MM.1S (cell line): ENCODE results near the gene EFL1.

Source experiments
- DNase-seq: peaks from one replicate; pipeline ENCODE4 v3.0.0-alpha.2; 2015
- H2AFZ ChIP-seq: fragments of 300-600 bp; sonication (generic); 2 replicates; pipeline ENCODE4 v1.6.0; 2016; ENCODE audit warnings: antibody characterized with exemption, low read length
- H3F3A ChIP-seq: fragments of 300-600 bp; sonication (generic); 2 replicates; pipeline ENCODE4 v1.6.1; 2016; ENCODE audit warnings: mild to moderate bottlenecking, antibody characterized with exemption, low read length, moderate library complexity, mixed read lengths; ENCODE audit not compliant: insufficient read depth
- H3K27ac ChIP-seq: fragments of 300-600 bp; sonication (generic); 2 replicates; pipeline ENCODE4 v1.5.1; 2016; ENCODE audit warnings: mild to moderate bottlenecking, low read length
- H3K27me3 ChIP-seq: fragments of 300-600 bp; sonication (generic); replicated peaks from 2 replicates; pipeline ENCODE4 v1.6.0; 2016; ENCODE audit warnings: low read length; ENCODE audit not compliant: insufficient read depth
- H3K36me3 ChIP-seq: fragments of 300-600 bp; sonication (generic); replicated peaks from 2 replicates; pipeline ENCODE4 v1.6.1; 2016; ENCODE audit warnings: mild to moderate bottlenecking, low read length, mixed read lengths; ENCODE audit not compliant: insufficient read depth
- H3K4me1 ChIP-seq: fragments of 300-600 bp; sonication (generic); 2 replicates; pipeline ENCODE4 v1.6.1; 2016; ENCODE audit warnings: low read length, mixed read lengths
- H3K4me2 ChIP-seq: fragments of 300-600 bp; sonication (generic); 2 replicates; pipeline ENCODE4 v1.6.0; 2016; ENCODE audit warnings: low read depth, low read length
- H3K4me3 ChIP-seq: fragments of 300-600 bp; sonication (generic); 2 replicates; pipeline ENCODE4 v1.5.1; 2016; ENCODE audit warnings: low read length, mixed read lengths
- H3K79me2 ChIP-seq: fragments of 300-600 bp; sonication (generic); 2 replicates; pipeline ENCODE4 v1.6.1; 2016; ENCODE audit warnings: mixed run types, low read length, mixed read lengths
- H3K9ac ChIP-seq: fragments of 300-600 bp; sonication (generic); 2 replicates; pipeline ENCODE4 v1.6.1; 2016; ENCODE audit warnings: low read length, mixed read lengths
- H3K9me2 ChIP-seq: fragments of 300-600 bp; sonication (generic); replicated peaks from 2 replicates; pipeline ENCODE4 v1.6.1; 2016; ENCODE audit warnings: mild to moderate bottlenecking, low read length, mixed read lengths; ENCODE audit not compliant: insufficient read depth
- H3K9me3 ChIP-seq: fragments of 300-600 bp; sonication (generic); replicated peaks from 2 replicates; pipeline ENCODE4 v1.6.1; 2016; ENCODE audit warnings: mild to moderate bottlenecking, low read length, mixed read lengths; ENCODE audit not compliant: insufficient read depth
- H4K20me1 ChIP-seq: fragments of 300-600 bp; sonication (generic); 2 replicates; pipeline ENCODE4 v1.6.1; 2016; ENCODE audit warnings: mild to moderate bottlenecking, low read length, moderate library complexity, mixed read lengths; ENCODE audit not compliant: insufficient read depth
- EZH2 ChIP-seq: fragments of 300-600 bp; sonication (generic); optimal IDR thresholded peaks from 2 replicates; pipeline ENCODE3; 2017; ENCODE audit warnings: low read depth, mild to moderate bottlenecking, antibody characterized with exemption, low read length, mixed read lengths
- EZH2phosphoT487 ChIP-seq: fragments of 300-600 bp; sonication (generic); IDR thresholded peaks from 2 replicates; pipeline ENCODE4 v1.6.1; 2018; ENCODE audit warnings: antibody characterized with exemption, low read length
- TF ChIP-seq, protein P1 (sequence below): fragments of 300-600 bp; sonication (generic); IDR thresholded peaks from 2 replicates; pipeline ENCODE4 v1.5.1; 2016; ENCODE audit warnings: antibody characterized with exemption, low read length, mixed read lengths

EFL1 gene

DNA sequence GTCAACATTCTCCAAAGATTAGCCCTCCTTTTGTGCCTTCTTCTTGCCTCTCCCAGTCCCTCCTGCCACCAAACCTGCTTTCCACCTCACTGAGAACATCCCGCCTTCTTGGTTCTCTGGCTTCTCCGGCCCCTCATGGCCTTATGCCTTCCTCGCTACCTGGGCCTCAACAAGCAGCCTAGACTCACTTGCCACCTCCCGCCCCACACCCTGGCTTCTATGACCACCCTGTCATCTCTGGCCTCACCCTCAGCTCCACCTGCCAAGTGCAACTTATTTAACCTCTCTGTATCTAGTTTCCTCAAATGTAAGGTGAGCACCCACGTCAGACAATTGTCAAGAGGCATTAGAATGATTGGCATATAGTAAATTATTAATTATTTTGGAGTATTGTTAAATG lies 147.9 kb downstream of the EFL1 start:
- DNase-seq = no peak
- Histone ChIP-seq H3K27ac (no peak overlapping the region), H3K4me3 (no peak overlapping the region), H3K9ac (no peak overlapping the region), H3K27me3 (no peaks in the 10 kb centered on the region), H3K9me2 (no peaks in the 10 kb centered on the region), H3K4me2 (no peak overlapping the region), H3K79me2 (no peaks in the 10 kb centered on the region), H3K4me1 (no peaks in the 10 kb centered on the region), H2AFZ (no peak overlapping the region), H3F3A (no peaks in the 10 kb centered on the region), H3K9me3 (no peaks in the 10 kb centered on the region), H3K36me3 (no peaks in the 10 kb centered on the region), H4K20me1 (no peaks in the 10 kb centered on the region)
- TF ChIP-seq, protein P1, sequence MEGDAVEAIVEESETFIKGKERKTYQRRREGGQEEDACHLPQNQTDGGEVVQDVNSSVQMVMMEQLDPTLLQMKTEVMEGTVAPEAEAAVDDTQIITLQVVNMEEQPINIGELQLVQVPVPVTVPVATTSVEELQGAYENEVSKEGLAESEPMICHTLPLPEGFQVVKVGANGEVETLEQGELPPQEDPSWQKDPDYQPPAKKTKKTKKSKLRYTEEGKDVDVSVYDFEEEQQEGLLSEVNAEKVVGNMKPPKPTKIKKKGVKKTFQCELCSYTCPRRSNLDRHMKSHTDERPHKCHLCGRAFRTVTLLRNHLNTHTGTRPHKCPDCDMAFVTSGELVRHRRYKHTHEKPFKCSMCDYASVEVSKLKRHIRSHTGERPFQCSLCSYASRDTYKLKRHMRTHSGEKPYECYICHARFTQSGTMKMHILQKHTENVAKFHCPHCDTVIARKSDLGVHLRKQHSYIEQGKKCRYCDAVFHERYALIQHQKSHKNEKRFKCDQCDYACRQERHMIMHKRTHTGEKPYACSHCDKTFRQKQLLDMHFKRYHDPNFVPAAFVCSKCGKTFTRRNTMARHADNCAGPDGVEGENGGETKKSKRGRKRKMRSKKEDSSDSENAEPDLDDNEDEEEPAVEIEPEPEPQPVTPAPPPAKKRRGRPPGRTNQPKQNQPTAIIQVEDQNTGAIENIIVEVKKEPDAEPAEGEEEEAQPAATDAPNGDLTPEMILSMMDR = no peak
- TF ChIP-seq EZH2 (no peak), EZH2phosphoT487 (no peak)

DNA sequence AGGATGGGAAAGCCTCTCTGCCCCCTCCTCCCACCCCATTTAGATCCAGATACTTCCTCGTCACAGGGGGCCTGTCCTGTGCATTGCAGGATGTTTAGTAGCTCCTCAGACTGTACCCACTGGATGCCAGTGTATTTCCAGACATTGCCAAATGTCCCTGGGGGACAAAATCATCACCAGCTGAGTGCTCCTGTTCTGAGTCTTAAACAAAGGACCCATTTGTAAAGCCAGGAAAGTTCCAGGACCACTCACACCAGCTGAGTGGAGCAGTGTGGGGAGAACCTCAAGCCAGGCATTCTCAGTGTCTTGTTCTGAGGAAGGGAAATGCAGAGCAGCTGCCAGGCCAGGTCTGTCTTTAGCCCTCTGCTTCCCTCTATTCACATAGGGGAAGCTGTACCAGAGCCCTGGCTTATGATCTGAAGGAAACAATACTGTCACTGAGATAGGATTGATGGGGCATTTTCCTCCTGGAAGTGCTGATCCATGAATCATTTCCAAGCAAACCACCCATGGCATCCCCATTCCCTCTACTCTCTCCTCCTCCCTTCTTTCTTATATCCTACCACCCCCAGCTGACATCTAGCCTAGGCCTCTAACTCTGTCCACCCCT lies 149.3 kb downstream of the EFL1 start:
- no peak overlapping the region for H3K4me3 ChIP-seq
- H3K27me3 ChIP-seq = no peaks in the 10 kb centered on the region

DNA sequence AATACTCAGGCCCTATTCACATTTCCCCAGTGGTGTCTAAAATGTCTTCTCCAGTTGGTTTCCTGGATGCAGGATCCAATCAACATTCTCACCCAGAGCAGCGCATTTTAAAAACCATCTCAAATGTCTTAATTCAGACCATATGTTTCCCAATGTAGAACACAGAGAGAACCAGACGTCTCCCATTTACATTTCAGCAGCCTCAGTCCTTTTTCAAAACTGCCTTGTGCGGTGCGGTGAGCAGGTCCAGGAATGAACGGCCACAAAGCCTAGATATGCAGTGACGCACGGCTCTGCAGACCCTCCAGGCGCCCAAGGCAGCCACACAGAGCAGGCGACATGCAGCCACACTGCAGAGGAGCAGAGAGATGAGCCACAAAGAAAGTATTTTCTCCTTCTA lies 150.6 kb downstream of the EFL1 start:
- H3K36me3 ChIP-seq = no peaks in the 10 kb centered on the region
- no peak overlapping the region for H2AFZ ChIP-seq
- H3F3A ChIP-seq = no peaks in the 10 kb centered on the region
- no peak overlapping the region for H3K4me2 ChIP-seq
- no peak overlapping the region for H3K9ac ChIP-seq
- H3K27ac ChIP-seq = no peak overlapping the region
- no peak for DNase-seq
- H3K9me3 ChIP-seq = no peaks in the 10 kb centered on the region
- TF ChIP-seq EZH2phosphoT487 (no peak), EZH2 (no peak)
- TF ChIP-seq, protein P1 = no peak
- H3K4me3 ChIP-seq = no peak overlapping the region
- no peaks in the 10 kb centered on the region for H3K27me3 ChIP-seq
- H3K4me1 ChIP-seq = no peaks in the 10 kb centered on the region
- no peaks in the 10 kb centered on the region for H4K20me1 ChIP-seq
- H3K79me2 ChIP-seq = no peaks in the 10 kb centered on the region
- H3K9me2 ChIP-seq = no peaks in the 10 kb centered on the region

More for the DNA sequence above, 149.3 kb downstream of the EFL1 start:
- Histone ChIP-seq H2AFZ (no peak overlapping the region), H3F3A (no peaks in the 10 kb centered on the region), H3K36me3 (no peaks in the 10 kb centered on the region), H3K27ac (no peak overlapping the region), H3K9ac (no peak overlapping the region), H3K4me1 (no peaks in the 10 kb centered on the region), H3K9me2 (no peaks in the 10 kb centered on the region), H4K20me1 (no peaks in the 10 kb centered on the region), H3K4me2 (no peak overlapping the region), H3K9me3 (no peaks in the 10 kb centered on the region), H3K79me2 (no peaks in the 10 kb centered on the region)
- DNase-seq = no peak
- TF ChIP-seq, protein P1 = no peak
- TF ChIP-seq EZH2phosphoT487 = no peak
- no peak for TF ChIP-seq EZH2
